ENCODE measurements around the gene LANCL3.

Gene LANCL3

GRCh38 chrX:37599729-37600128 lies 28.3 kb downstream of the LANCL3 start:
- H3K9me3 ChIP-seq (ENCODE audit: severe bottlenecking): no peaks in the 10 kb centered on the region
- H3K36me3 ChIP-seq (ENCODE audit: low read depth): no peaks in the 10 kb centered on the region
- H3K27ac ChIP-seq (ENCODE audit: poor library complexity, severe bottlenecking): no peak overlapping the region
- DNase-seq (ENCODE audit: low spot score) (no peak), ATAC-seq (ENCODE audit: low read depth) (no peak)
- H3K4me3 ChIP-seq (ENCODE audit: severe bottlenecking): no peak overlapping the region
- H3K27me3 ChIP-seq (ENCODE audit: insufficient read depth, poor library complexity, severe bottlenecking): no peaks in the 10 kb centered on the region
- H3K4me1 ChIP-seq (ENCODE audit: insufficient read depth, poor library complexity, severe bottlenecking): no peaks in the 10 kb centered on the region
- TF ChIP-seq CTCF (IDR thresholded peaks at IDR 0.05; ENCODE audit: poor library complexity, severe bottlenecking): no peak

- no peaks in the 10 kb centered on the region for H3K4me1 ChIP-seq (ENCODE audit: insufficient read depth, poor library complexity, severe bottlenecking)
- no peak overlapping the region for H3K4me3 ChIP-seq (ENCODE audit: severe bottlenecking)
- DNase-seq (ENCODE audit: low spot score) (no peak), ATAC-seq (ENCODE audit: low read depth) (no peak)
- no peak for TF ChIP-seq CTCF (IDR thresholded peaks at IDR 0.05; ENCODE audit: poor library complexity, severe bottlenecking)
- H3K9me3 ChIP-seq (ENCODE audit: severe bottlenecking): no peaks in the 10 kb centered on the region
- H3K36me3 ChIP-seq (ENCODE audit: low read depth): no peaks in the 10 kb centered on the region
- no peaks in the 10 kb centered on the region for H3K27me3 ChIP-seq (ENCODE audit: insufficient read depth, poor library complexity, severe bottlenecking)
- H3K27ac ChIP-seq (ENCODE audit: poor library complexity, severe bottlenecking): no peak overlapping the region
Observed at GRCh38 chrX:37603938-37604409, 32.5 kb downstream of the LANCL3 start.

- no peak overlapping the region for H3K4me3 ChIP-seq (ENCODE audit: severe bottlenecking)
- no peaks in the 10 kb centered on the region for H3K4me1 ChIP-seq (ENCODE audit: insufficient read depth, poor library complexity, severe bottlenecking)
- no peak overlapping the region for H3K27ac ChIP-seq (ENCODE audit: poor library complexity, severe bottlenecking)
- no peaks in the 10 kb centered on the region for H3K27me3 ChIP-seq (ENCODE audit: insufficient read depth, poor library complexity, severe bottlenecking)
- no peak for TF ChIP-seq CTCF (IDR thresholded peaks at IDR 0.05; ENCODE audit: poor library complexity, severe bottlenecking)
- H3K9me3 ChIP-seq (ENCODE audit: severe bottlenecking): no peaks in the 10 kb centered on the region
- DNase-seq (ENCODE audit: low spot score) (no peak), ATAC-seq (ENCODE audit: low read depth) (no peak)
- no peaks in the 10 kb centered on the region for H3K36me3 ChIP-seq (ENCODE audit: low read depth)
Observed at GRCh38 chrX:37607243-37607642, 35.8 kb downstream of the LANCL3 start.

- Histone ChIP-seq H3K27me3 (ENCODE audit: insufficient read depth, poor library complexity, severe bottlenecking) (no peaks in the 10 kb centered on the region), H3K27ac (ENCODE audit: poor library complexity, severe bottlenecking) (no peak overlapping the region), H3K4me3 (ENCODE audit: severe bottlenecking) (no peak overlapping the region), H3K4me1 (ENCODE audit: insufficient read depth, poor library complexity, severe bottlenecking) (no peaks in the 10 kb centered on the region), H3K36me3 (ENCODE audit: low read depth) (no peaks in the 10 kb centered on the region), H3K9me3 (ENCODE audit: severe bottlenecking) (no peaks in the 10 kb centered on the region)
- ATAC-seq (ENCODE audit: low read depth) (no peak), DNase-seq (ENCODE audit: low spot score) (no peak)
- TF ChIP-seq CTCF (IDR thresholded peaks at IDR 0.05; ENCODE audit: poor library complexity, severe bottlenecking): no peak
Observed at GRCh38 chrX:37608156-37608555, 36.7 kb downstream of the LANCL3 start.

GRCh38 chrX:37609727-37610126 lies 38.3 kb downstream of the LANCL3 start:
- Histone ChIP-seq H3K27ac (ENCODE audit: poor library complexity, severe bottlenecking) (no peak overlapping the region), H3K27me3 (ENCODE audit: insufficient read depth, poor library complexity, severe bottlenecking) (no peaks in the 10 kb centered on the region), H3K9me3 (ENCODE audit: severe bottlenecking) (no peaks in the 10 kb centered on the region), H3K4me1 (ENCODE audit: insufficient read depth, poor library complexity, severe bottlenecking) (no peaks in the 10 kb centered on the region), H3K36me3 (ENCODE audit: low read depth) (no peaks in the 10 kb centered on the region), H3K4me3 (ENCODE audit: severe bottlenecking) (no peak overlapping the region)
- TF ChIP-seq CTCF (IDR thresholded peaks at IDR 0.05; ENCODE audit: poor library complexity, severe bottlenecking): no peak
- DNase-seq (ENCODE audit: low spot score) (no peak), ATAC-seq (ENCODE audit: low read depth) (no peak)
